ENCODE results near the gene SMIM45.

SMIM45 gene

DNA sequence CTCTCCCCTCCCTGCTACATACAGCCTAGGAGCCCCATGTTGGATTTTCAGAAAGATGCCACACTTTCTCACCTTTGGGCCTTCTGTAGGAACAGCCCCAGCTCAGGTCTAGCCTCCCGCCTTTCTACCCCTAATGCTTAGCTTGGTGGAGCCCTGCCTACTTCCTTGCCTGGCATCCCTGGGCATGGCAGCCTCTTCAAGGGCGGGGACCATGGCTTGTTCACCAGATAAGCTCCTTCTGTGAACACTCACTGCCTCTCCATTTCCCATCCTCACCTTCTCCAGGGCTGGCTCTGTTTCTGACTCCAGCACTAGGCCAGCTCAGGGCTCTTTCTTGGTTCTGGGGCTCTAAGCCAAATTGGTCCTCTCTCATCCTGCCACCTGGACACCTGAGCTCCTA is 18.7 kb downstream of the SMIM45 start:
- intact Hi-C loops (cut with micrococcal nuclease), result no loop called here
- Histone ChIP-seq H3K4me1 (ENCODE audit: insufficient read depth, low read length) (no peaks in the 10 kb centered on the region), H3K4me2 (ENCODE audit: low read length) (no peak overlapping the region), H3K9me2 (replicated peaks; ENCODE audit: low read length) (no peaks in the 10 kb centered on the region), H3K36me3 (ENCODE audit: low read depth, low read length) (no peaks in the 10 kb centered on the region), H3F3A (ENCODE audit: low read length, unreplicated experiment) (no peaks in the 10 kb centered on the region), H3K9ac (ENCODE audit: low read length) (no peak overlapping the region), H2AFZ (ENCODE audit: low read length) (no peak overlapping the region), H3K79me2 (ENCODE audit: low read length) (no peaks in the 10 kb centered on the region), H3K27me3 (ENCODE audit: low read length) (peaks cover under 1% of the 10 kb centered on the region; the same call in 1 of the 2 replicates), H3K27ac (ENCODE audit: low read length) (no peak overlapping the region), H4K20me1 (ENCODE audit: low read length) (no peaks in the 10 kb centered on the region), H3K9me3 (ENCODE audit: low read length) (no peaks in the 10 kb centered on the region), H3K4me3 (ENCODE audit: low read length) (no peak overlapping the region)
- no peak for ATAC-seq
- TF ChIP-seq EZH2 (IDR thresholded peaks at IDR 0.05; ENCODE audit: low read length, unreplicated experiment) (no peak), EZH2phosphoT487 (IDR thresholded peaks at IDR 0.05; ENCODE audit: borderline replicate concordance, low read length) (no peak)
- TF ChIP-seq, protein P1, sequence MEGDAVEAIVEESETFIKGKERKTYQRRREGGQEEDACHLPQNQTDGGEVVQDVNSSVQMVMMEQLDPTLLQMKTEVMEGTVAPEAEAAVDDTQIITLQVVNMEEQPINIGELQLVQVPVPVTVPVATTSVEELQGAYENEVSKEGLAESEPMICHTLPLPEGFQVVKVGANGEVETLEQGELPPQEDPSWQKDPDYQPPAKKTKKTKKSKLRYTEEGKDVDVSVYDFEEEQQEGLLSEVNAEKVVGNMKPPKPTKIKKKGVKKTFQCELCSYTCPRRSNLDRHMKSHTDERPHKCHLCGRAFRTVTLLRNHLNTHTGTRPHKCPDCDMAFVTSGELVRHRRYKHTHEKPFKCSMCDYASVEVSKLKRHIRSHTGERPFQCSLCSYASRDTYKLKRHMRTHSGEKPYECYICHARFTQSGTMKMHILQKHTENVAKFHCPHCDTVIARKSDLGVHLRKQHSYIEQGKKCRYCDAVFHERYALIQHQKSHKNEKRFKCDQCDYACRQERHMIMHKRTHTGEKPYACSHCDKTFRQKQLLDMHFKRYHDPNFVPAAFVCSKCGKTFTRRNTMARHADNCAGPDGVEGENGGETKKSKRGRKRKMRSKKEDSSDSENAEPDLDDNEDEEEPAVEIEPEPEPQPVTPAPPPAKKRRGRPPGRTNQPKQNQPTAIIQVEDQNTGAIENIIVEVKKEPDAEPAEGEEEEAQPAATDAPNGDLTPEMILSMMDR (conservative IDR thresholded peaks at IDR 0.05; ENCODE audit: low read depth, low read length), result no peak
- DNase-seq, result no peak
- ChIA-PET POLR2A (ENCODE audit: unreplicated experiment) (no interaction called here), CTCF (interaction anchor here (0.6 kb wide), 1 partner anchor 26 kb away, joined by 7 read pairs; no protein-coding TSS in a partner anchor)
- BruUV-seq (replicated peaks), result no TSS peak

DNA sequence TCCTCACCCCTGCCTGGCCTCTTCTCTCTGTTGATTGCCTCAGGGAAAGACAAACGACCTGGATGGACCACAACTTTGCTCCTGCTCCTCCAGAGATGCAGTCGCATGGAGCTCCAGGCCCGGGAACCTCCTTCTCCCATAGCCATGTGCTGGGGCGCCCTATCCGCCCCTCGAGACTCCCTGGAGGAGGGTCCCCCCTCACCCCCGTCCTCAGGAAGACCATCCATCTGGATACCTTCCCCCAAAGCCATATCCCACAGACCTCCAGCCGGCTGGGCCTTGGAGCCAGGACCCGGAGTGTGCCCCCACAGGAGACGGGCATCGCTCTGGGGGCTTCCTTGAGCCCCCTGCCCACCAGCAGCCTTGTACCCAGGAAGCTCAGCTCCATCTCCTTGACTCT is 19.5 kb downstream of the SMIM45 start:
- Histone ChIP-seq H3K9me3 (ENCODE audit: low read length) (no peaks in the 10 kb centered on the region), H3K9ac (ENCODE audit: low read length) (no peak overlapping the region), H3F3A (ENCODE audit: low read length, unreplicated experiment) (no peaks in the 10 kb centered on the region), H2AFZ (ENCODE audit: low read length) (no peak overlapping the region), H3K27me3 (ENCODE audit: low read length) (peaks cover 9% of the 10 kb centered on the region), H4K20me1 (ENCODE audit: low read length) (no peaks in the 10 kb centered on the region), H3K9me2 (replicated peaks; ENCODE audit: low read length) (no peaks in the 10 kb centered on the region), H3K36me3 (ENCODE audit: low read depth, low read length) (no peaks in the 10 kb centered on the region), H3K4me2 (ENCODE audit: low read length) (no peak overlapping the region), H3K4me3 (ENCODE audit: low read length) (no peak overlapping the region), H3K27ac (ENCODE audit: low read length) (no peak overlapping the region), H3K79me2 (ENCODE audit: low read length) (no peaks in the 10 kb centered on the region), H3K4me1 (ENCODE audit: insufficient read depth, low read length) (no peaks in the 10 kb centered on the region)
- DNase-seq (no peak), ATAC-seq (no peak)
- BruUV-seq (replicated peaks), result no TSS peak
- POLR2A ChIA-PET (ENCODE audit: unreplicated experiment), result no interaction called here
- TF ChIP-seq EZH2phosphoT487 (IDR thresholded peaks at IDR 0.05; ENCODE audit: borderline replicate concordance, low read length) (no peak), EZH2 (IDR thresholded peaks at IDR 0.05; ENCODE audit: low read length, unreplicated experiment) (no peak)
- TF ChIP-seq, protein P1 (conservative IDR thresholded peaks at IDR 0.05; ENCODE audit: low read depth, low read length), result no peak
- CTCF ChIA-PET, result interaction anchor here (0.6 kb wide), 2 partner anchors 25 to 30 kb away, joined by 4 to 7 read pairs; no protein-coding TSS in a partner anchor
- intact Hi-C loops (cut with micrococcal nuclease), result no loop called here

DNA sequence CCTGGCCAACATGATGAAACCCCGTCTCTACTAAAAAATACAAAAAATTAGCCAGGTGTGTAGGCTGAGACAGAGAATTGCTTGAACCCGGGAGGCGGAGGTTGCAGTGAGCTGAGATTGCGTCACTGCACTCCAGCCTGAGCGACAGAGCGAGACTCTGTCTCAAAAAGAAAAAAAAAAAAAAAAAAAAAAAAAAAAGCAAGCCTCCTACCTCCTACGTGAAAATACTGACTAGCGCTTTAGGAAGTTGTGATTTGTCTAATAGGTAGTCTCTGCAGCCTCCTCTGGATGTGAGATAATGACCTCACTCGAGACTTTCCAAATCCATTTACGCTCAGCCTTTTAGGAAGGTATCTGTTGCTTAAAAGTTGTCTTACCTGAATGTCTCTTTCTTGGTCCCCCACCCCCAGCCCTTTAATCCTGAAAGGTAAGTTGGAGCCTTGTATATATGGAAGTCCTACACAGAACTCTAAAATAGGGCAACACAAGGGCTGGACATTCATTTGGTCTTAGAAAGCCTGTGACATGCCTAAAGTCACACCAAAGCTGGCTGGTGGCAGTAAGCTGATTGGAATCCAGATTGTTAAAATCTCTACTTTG is 22.8 kb downstream of the SMIM45 start:
- Histone ChIP-seq H3K27ac (ENCODE audit: low read length) (no peak overlapping the region), H3K27me3 (ENCODE audit: low read length) (peaks cover 16% of the 10 kb centered on the region), H2AFZ (ENCODE audit: low read length) (no peak overlapping the region), H3K4me1 (ENCODE audit: insufficient read depth, low read length) (no peaks in the 10 kb centered on the region), H4K20me1 (ENCODE audit: low read length) (no peaks in the 10 kb centered on the region), H3K9me2 (replicated peaks; ENCODE audit: low read length) (no peaks in the 10 kb centered on the region), H3K4me3 (ENCODE audit: low read length) (no peak overlapping the region), H3K79me2 (ENCODE audit: low read length) (no peaks in the 10 kb centered on the region), H3K9ac (ENCODE audit: low read length) (no peak overlapping the region), H3F3A (ENCODE audit: low read length, unreplicated experiment) (no peaks in the 10 kb centered on the region), H3K36me3 (ENCODE audit: low read depth, low read length) (no peaks in the 10 kb centered on the region), H3K4me2 (ENCODE audit: low read length) (no peak overlapping the region), H3K9me3 (ENCODE audit: low read length) (no peaks in the 10 kb centered on the region)
- intact Hi-C loops (cut with micrococcal nuclease), result no loop called here
- ChIA-PET CTCF (no interaction called here), POLR2A (ENCODE audit: unreplicated experiment) (interaction anchor here (0.5 kb wide), 1 partner anchor 196 kb away, joined by 3 read pairs; no protein-coding TSS in a partner anchor)
- BruUV-seq (replicated peaks), result no TSS peak
- TF ChIP-seq EZH2 (IDR thresholded peaks at IDR 0.05; ENCODE audit: low read length, unreplicated experiment) (no peak), EZH2phosphoT487 (IDR thresholded peaks at IDR 0.05; ENCODE audit: borderline replicate concordance, low read length) (no peak)
- TF ChIP-seq, protein P1 (conservative IDR thresholded peaks at IDR 0.05; ENCODE audit: low read depth, low read length), result no peak
- no peak for DNase-seq
- ATAC-seq, result no peak

Data from PC-3 (cell line).